Activated CD4-positive, alpha-beta T cell treated with anti-CD3 and anti-CD28 coated beads, Interleukin-2, amount 50 U/mL, for 4 hours (primary cell): ENCODE results near the gene CTXN1.

Experiments used
- DNase-seq, 2 experiments: peaks; one replicate each; pipeline ENCODE4 v3.0.0-alpha.2; 2020

Gene CTXN1

DNA sequence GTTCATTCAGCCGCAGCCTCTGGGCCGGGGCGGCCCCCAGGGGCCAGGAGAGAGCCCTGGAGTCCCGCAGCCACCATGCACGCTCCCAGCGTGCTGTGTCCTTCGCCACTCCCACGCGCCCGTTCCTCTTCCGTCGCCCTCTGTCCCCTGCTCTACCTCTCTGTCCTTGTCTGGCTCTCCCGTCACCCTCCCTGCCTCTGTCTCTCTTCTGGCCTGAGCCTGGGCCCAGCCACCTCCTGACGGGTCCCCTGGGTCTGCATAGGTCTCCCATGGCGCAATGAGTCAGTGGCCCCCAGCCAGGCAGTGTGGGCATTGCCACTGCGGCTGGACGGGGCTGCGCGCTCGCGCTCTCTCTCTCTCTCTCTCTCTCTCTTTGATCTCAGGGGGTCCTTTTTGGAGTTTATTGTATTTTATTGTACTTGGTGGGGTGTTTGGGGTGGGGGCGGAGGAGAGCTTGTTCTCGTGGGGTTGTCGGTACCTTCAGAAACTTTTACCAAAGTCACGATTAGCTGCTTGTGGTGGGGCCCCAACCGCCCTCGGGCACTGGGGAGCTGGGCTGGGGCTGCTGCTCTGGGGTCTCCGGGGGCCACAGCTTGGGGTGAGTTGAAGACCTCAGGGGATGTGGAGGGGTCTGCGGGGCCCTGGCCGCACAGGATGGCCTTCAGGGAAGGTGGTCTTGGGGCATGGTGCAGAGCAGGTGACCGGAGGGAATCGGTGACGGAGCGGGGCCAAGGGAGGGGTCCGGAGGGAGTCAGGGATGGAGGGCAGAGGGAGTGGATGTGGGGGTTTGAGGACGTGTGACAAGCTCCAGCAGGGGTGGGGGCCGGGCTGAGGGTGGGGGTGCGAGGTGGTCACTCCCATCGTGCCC, 13.0 kb downstream of the CTXN1 start:
- no peak for DNase-seq

- no peak for DNase-seq
Measured at GRCh38 chr19:7912144-7912696, 13.7 kb downstream of the CTXN1 start.

- no peak for DNase-seq
Measured at GRCh38 chr19:7911508-7912143, 14.3 kb downstream of the CTXN1 start.

GRCh38 chr19:7910321-7911161, 15.4 kb downstream of the CTXN1 start:
- DNase-seq, result no peak

- DNase-seq, result no peak
Measured at GRCh38 chr19:7909471-7910067, 16.4 kb downstream of the CTXN1 start.

DNA sequence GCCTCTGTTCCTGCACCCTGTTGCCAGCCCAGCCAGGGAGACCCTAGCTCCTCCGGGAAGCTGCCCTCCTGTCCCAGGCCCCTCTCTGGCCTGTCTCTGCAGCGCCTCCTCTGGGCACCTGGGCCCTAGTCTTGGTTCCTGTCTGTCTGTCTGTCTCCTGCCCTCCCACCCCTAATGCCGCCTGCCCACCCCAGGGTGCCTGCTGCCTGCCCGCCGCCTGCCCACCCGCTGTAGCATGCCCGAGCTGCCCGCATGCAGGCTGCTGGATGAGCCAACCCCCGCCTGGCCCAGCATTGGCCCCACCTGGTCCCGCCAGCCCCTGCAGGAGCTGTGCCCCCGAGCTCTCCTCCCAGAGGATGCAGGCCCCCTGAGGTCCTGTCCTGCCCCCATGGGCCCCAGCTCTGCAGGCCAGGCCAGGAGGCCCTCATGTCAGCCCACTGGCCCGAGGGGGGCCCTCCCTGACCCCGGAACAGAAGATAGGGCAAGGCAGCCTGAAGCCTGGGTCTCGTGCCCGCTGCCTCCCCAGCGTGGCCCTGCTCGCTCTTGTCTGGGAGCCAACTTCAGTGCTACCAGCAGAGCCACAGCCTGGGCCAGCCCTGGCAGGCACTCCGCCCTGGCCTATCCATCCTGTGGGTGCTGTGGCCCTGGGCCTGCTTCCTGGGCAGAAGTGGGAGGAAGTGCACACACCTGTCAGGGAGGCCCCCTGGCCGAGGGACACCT, 17.0 kb downstream of the CTXN1 start:
- DNase-seq, result no peak

- no peak for DNase-seq
Measured at GRCh38 chr19:7908078-7908699, 17.7 kb downstream of the CTXN1 start.

- no peak for DNase-seq
Measured at GRCh38 chr19:7907544-7907943, 18.4 kb downstream of the CTXN1 start.

DNA sequence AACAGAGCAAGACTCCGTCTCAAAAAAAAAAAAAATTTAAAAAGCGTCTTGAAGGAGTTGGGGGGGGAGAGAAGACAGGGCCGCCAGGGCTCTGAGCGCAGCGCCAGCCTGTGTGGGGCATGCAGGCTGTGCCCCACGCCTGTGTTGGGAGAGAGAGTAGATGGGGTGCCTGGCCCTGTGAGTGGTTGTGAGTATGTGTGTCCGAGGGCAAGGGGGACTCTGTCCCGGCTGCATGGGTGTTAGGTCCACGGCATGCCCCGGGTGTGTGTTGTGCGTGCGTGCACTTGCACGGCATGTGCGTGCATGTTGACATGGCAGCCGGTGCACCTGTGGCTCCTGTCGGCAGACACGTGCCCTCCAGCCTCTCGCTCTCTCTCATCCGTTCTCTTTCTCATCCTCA, 18.8 kb downstream of the CTXN1 start:
- DNase-seq, result no peak

DNA sequence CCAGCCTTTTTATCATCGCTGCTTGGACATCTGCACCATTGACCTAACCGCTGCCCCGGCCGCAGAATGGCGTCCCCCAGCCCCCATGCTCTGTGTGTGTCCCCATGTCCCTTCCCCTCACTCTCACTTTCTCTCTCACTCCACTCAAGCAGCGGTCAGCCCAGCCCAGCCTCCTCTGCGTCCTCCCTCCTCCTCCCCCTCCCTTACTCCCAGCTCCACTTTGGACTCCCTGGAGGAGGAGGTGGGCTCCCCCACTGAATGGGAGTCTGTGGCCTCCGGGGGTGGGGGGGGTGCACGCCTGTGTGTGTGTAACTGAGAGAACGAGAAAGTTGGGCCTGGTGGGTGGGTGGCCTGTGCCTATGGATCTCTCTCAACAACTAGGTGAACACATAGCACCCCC, 20.1 kb downstream of the CTXN1 start:
- no peak for DNase-seq

- no peak for DNase-seq
Measured at GRCh38 chr19:7905268-7905667, 20.7 kb downstream of the CTXN1 start.

- DNase-seq, result peak in 1 of 2 experiments; percentile 45
Measured at GRCh38 chr19:7904074-7905020, 21.6 kb downstream of the CTXN1 start.

DNA sequence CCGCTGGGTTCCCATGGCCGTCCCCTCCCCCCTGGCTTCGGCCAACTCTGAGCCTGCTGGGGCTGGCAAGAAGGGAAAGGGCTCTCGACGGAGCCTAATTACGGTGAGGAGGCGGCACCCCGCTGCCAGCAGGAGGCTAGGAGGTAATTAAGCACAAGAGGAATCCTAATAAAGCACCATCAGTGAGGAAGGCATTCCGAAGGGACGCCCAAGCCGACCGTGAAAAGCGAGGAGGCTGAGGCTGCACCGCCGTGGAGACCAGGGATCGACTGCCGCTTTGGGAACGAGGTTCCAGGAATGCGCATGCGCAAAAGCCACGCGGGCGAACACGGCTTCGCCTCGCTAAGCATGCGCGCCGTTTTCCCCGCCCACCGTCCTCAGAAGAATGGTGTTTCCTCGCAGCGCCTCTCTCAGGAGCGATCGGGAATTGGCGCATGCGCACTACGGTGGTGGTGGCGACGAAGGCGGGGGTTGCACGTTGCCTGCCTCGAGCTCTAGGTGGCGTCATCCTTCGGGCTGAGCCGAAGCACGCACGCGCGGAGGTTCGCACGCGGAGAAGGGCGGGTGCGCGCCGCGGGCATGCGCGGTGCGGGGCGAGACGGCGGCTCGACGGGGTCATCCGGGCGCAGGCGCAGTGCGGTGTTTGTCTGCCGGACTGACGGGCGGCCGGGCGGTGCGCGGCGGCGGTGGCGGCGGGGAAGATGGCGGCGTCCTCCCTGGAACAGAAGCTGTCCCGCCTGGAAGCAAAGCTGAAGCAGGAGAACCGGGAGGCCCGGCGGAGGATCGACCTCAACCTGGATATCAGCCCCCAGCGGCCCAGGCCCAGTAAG, 22.5 kb downstream of the CTXN1 start, which contains the start of gene MAP2K7:
Gene MAP2K7 (plus strand): TSS at position 634 of the 830 bp plus-strand sequence. CDS start 68 bp downstream, at position 702.
- peak; percentile 100 for DNase-seq

DNA sequence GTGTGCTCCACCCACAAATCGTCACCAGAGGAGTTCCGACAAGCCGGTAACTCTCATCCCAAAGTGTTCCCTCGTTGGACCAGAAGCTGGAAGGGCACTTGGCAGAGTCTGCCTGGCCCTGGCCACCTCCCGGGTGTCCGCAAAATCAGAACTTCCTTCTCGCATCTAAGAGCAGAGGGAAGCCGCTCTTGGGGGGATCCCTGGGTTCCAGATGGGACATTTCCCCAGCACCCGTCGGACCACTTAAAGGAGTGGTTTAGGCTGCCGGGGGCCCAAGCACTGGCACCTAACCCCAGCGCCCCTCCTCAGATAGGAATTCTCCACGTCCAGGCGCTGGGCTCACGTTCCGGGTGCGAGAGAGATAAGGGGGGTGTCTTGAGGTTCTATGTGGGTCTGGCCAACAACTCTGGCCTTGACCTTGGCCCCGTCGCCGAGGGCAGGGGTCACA, 23.1 kb downstream of the CTXN1 start:
- no peak for DNase-seq

DNA sequence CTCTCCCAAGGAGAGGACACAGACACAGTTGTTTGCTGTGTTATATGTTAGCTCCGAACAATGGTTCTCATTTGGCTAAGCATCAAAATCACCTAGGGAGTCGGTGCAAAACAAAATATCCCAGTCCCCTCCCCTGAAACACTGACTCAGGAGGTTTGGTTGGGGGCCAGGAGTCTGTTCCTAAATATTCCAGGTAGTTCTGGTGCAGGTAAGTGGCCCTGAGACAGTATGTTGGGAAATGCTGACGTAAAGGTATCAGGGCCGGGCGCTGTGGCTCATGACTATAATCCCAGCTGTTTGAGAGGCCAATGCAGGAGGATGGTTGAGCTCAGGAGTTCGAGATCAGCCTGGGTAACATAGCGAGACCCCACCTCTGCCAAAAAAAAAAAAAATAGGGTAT, 24.6 kb downstream of the CTXN1 start:
- no peak for DNase-seq

DNA sequence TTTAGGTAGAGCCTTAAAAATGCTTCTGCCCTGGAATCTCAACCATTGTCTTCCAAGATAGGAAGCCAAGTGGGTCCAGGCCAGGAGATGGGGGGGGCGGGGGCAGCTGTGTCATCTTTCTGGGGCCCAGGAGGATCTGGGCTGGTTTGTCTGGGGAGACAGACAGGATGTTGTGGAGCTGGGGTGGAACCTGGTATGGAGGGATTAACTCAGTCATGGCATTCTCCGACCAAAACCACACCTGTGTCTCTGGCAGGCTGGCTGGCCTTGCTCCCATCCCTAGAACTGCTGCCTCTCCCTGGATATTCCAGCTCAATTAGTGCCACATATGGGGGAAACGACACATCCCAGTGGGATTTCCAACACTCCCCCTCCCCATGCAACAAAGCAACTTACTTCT, 25.0 kb downstream of the CTXN1 start:
- no peak for DNase-seq

DNA sequence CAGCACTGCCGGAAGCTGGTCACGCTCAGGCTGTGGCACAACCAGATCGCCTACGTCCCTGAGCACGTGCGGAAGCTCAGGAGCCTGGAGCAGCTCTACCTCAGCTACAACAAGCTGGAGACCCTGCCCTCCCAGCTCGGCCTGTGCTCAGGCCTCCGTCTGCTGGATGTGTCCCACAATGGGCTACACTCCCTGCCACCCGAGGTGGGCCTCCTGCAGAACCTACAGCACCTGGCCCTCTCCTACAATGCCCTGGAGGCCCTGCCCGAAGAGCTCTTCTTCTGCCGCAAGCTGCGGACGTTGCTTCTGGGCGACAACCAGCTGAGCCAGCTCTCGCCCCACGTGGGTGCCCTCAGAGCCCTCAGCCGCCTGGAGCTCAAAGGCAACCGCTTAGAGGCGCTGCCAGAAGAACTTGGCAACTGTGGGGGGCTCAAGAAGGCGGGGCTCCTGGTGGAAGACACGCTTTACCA, 25.5 kb downstream of the CTXN1 start:
- no peak for DNase-seq

DNA sequence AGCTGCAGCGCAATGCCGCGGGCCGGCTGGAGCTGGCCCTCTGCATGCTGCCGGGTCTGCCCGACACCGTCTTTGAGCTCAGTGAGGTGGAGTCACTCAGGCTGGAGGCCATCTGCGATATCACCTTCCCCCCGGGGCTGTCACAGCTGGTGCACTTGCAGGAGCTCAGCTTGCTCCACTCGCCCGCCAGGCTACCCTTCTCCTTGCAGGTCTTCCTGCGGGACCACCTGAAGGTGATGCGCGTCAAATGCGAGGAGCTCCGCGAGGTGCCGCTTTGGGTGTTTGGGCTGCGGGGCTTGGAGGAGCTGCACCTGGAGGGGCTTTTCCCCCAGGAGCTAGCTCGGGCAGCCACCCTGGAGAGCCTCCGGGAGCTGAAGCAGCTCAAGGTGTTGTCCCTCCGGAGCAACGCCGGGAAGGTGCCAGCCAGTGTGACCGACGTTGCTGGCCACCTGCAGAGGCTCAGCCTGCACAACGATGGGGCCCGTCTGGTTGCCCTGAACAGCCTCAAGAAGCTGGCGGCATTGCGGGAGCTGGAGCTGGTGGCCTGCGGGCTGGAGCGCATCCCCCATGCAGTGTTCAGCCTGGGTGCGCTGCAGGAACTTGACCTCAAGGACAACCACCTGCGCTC, 26.1 kb downstream of the CTXN1 start:
- no peak for DNase-seq

DNA sequence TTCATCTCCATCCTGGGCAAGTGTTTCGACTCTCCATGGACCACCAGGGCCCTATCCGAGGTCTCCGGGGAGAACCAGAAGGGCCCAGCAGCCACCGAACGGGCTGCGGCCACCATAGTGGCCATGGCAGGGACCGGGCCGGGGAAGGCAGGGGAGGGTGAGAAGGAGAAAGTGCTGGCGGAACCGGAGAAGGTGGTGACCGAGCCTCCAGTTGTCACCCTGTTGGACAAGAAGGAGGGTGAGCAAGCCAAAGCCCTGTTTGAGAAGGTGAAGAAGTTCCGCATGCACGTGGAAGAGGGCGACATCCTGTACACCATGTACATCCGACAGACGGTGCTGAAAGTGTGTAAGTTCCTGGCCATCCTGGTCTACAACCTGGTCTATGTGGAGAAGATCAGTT, 27.0 kb downstream of the CTXN1 start:
- DNase-seq, result no peak
